MCF 10A (cell line): ENCODE measurements around the gene ATP1A2. TPM values are rescaled to one million over a fixed set of nuclear protein-coding genes. Genes with fewer than 3 reads are reported as not detected.

Experiments
- BruUV-seq: library from RNA; stranded (reverse); fragments of 400-500 nt; replicated peaks from 2 replicates; lab custom pipeline; 2021; lab: Mats Ljungman, UMichigan
- CTCF ChIA-PET: fragments of 300-600 bp; sonication (Branson Sonifier 250); formaldehyde crosslinking; extraction: SDS; loops from one replicate; lab custom pipeline; 2021; ENCODE audit warnings: antibody characterized with exemption, inconsistent platforms; lab: Yijun Ruan, JAX
- POLR2A ChIA-PET: fragments of 300-600, 350-650 bp; sonication (Branson Sonifier 250); formaldehyde crosslinking; extraction: SDS; loops from one replicate; lab custom pipeline; 2020; ENCODE audit warnings: antibody characterized with exemption, inconsistent platforms; lab: Yijun Ruan, JAX
- DNase-seq: peaks from one replicate; pipeline ENCODE4 v3.0.0-alpha.2; 2018; ENCODE audit not compliant: unreplicated experiment
- H3K27ac Mint-ChIP-seq: one replicate; pipeline ENCODE4 v1.8.0; 2022; ENCODE audit warnings: mild to moderate bottlenecking, low read depth, mixed read lengths; ENCODE audit not compliant: unreplicated experiment
- H3K27me3 Mint-ChIP-seq: one replicate; pipeline ENCODE4 v1.8.0; 2022; ENCODE audit warnings: mixed read lengths; ENCODE audit not compliant: insufficient read depth, unreplicated experiment
- H3K36me3 Mint-ChIP-seq: one replicate; pipeline ENCODE4 v1.8.0; 2022; ENCODE audit warnings: mild to moderate bottlenecking, moderate library complexity, mixed read lengths; ENCODE audit not compliant: insufficient read depth, unreplicated experiment
- H3K4me1 Mint-ChIP-seq: one replicate; pipeline ENCODE4 v1.8.0; 2022; ENCODE audit warnings: mixed read lengths; ENCODE audit not compliant: insufficient read depth, unreplicated experiment
- H3K4me3 Mint-ChIP-seq: one replicate; pipeline ENCODE4 v1.8.0; 2022; ENCODE audit warnings: mild to moderate bottlenecking, moderate library complexity, mixed read lengths; ENCODE audit not compliant: unreplicated experiment
- H3K9me3 Mint-ChIP-seq: one replicate; pipeline ENCODE4 v1.8.0; 2022; ENCODE audit warnings: mixed read lengths; ENCODE audit not compliant: unreplicated experiment
- intact Hi-C: fragments of 100-400 bp; cut with micrococcal nuclease; formaldehyde crosslinking; loops from 2 replicates; pipeline ENCODE4 v1.14.1; 2022
- total RNA-seq: library from RNA; stranded (reverse); gene quantifications from 2 replicates; pipeline ENCODE4 v1.2.3, GENCODE V29; 2022
- TF ChIP-seq, protein P1 (sequence below): fragments of 200-600 bp; IDR thresholded peaks from one replicate; pipeline ENCODE4 v1.8.0; 2022; ENCODE audit warnings: antibody characterized with exemption, mild to moderate bottlenecking; ENCODE audit not compliant: unreplicated experiment

ATP1A2 gene
- total RNA-seq, 1 experiment from 2014 or later = not detected

DNA sequence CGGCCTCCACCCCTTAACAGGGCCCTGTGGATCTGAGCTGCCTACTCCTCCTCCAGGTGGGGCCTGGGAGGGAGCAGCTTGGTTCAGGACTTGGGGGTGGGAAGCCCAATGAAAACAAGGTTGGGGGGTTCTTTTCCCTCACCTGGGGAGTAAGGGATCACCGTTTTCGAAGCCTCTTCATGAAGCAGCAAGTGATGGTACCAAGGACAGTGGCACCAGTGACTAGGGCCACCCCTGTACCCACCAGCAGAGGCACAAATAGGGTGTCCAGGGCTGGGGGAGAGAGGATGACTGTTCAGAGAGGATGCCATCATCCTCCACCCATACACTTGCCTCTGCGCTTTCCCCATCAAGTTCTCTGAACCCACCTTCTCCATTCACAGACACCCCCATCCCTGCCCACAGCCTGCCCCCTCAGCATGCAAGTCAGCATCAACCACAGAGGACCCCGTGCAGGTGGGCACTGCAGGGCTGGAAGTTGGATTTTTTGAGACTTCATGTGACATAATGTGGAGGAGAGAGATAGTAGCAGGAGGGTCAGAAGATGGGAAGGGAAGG, 23.8 kb upstream of the ATP1A2 start:
- Mint-ChIP-seq H3K9me3 (no peaks in the 10 kb centered on the region), H3K4me1 (peaks cover 11% of the 10 kb centered on the region), H3K27me3 (no peaks in the 10 kb centered on the region), H3K27ac (peak overlapping the region; percentile 85), H3K36me3 (peaks cover 15% of the 10 kb centered on the region), H3K4me3 (no peak overlapping the region)
- no TSS peak for BruUV-seq
- ChIA-PET CTCF (interaction anchor here (0.5 to 37.7 kb wide), 4 partner anchors 33 to 875 kb away, joined by 3 to 1546 read pairs (median 4); partner anchors contain the start of genes KCNJ10 and KCNJ9), POLR2A (no interaction called here)
- TF ChIP-seq, protein P1, sequence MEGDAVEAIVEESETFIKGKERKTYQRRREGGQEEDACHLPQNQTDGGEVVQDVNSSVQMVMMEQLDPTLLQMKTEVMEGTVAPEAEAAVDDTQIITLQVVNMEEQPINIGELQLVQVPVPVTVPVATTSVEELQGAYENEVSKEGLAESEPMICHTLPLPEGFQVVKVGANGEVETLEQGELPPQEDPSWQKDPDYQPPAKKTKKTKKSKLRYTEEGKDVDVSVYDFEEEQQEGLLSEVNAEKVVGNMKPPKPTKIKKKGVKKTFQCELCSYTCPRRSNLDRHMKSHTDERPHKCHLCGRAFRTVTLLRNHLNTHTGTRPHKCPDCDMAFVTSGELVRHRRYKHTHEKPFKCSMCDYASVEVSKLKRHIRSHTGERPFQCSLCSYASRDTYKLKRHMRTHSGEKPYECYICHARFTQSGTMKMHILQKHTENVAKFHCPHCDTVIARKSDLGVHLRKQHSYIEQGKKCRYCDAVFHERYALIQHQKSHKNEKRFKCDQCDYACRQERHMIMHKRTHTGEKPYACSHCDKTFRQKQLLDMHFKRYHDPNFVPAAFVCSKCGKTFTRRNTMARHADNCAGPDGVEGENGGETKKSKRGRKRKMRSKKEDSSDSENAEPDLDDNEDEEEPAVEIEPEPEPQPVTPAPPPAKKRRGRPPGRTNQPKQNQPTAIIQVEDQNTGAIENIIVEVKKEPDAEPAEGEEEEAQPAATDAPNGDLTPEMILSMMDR = no peak
- intact Hi-C loops = no loop called here
- DNase-seq = no peak

- no TSS peak for BruUV-seq
- no peaks in the 10 kb centered on the region for H3K9me3 Mint-ChIP-seq
- TF ChIP-seq, protein P1 = no peak
- CTCF ChIA-PET = interaction anchor here (1.8 to 37.7 kb wide), 2 partner anchors 34 to 127 kb away, joined by 5 to 1546 read pairs; partner anchors contain the start of genes KCNJ10 and KCNJ9
- H3K27ac Mint-ChIP-seq = peak overlapping the region; percentile 85
- intact Hi-C loops = no loop called here
- no peak overlapping the region for H3K4me3 Mint-ChIP-seq
- POLR2A ChIA-PET = no interaction called here
- peaks cover 15% of the 10 kb centered on the region for H3K36me3 Mint-ChIP-seq
- DNase-seq = no peak
- no peaks in the 10 kb centered on the region for H3K27me3 Mint-ChIP-seq
- H3K4me1 Mint-ChIP-seq = peaks cover 19% of the 10 kb centered on the region
Measured at GRCh38 chr1:160092366-160093068, 23.0 kb upstream of the ATP1A2 start.

GRCh38 chr1:160093069-160093395, 22.5 kb upstream of the ATP1A2 start:
- intact Hi-C loops = no loop called here
- peaks cover 15% of the 10 kb centered on the region for H3K36me3 Mint-ChIP-seq
- peaks cover 23% of the 10 kb centered on the region for H3K4me1 Mint-ChIP-seq
- no TSS peak for BruUV-seq
- TF ChIP-seq, protein P1 = no peak
- no peaks in the 10 kb centered on the region for H3K9me3 Mint-ChIP-seq
- H3K4me3 Mint-ChIP-seq = no peak overlapping the region
- ChIA-PET CTCF (interaction anchor here (1.0 to 37.7 kb wide), 3 partner anchors 34 to 159 kb away, joined by 5 to 1546 read pairs (median 8); partner anchors contain the start of genes KCNJ10 and KCNJ9), POLR2A (interaction anchor here (6.3 kb wide), 1 partner anchor 61 kb away, joined by 70 read pairs; the partner anchor contains the start of gene PIGM)
- no peak overlapping the region for H3K27ac Mint-ChIP-seq
- no peak for DNase-seq
- H3K27me3 Mint-ChIP-seq = no peaks in the 10 kb centered on the region

- no peak for DNase-seq
- Mint-ChIP-seq H3K9me3 (no peaks in the 10 kb centered on the region), H3K27me3 (no peaks in the 10 kb centered on the region), H3K4me3 (no peak overlapping the region), H3K36me3 (peaks cover 15% of the 10 kb centered on the region), H3K27ac (no peak overlapping the region), H3K4me1 (peaks cover 23% of the 10 kb centered on the region)
- ChIA-PET POLR2A (interaction anchor here (0.6 to 6.3 kb wide), 3 partner anchors 8 to 113 kb away, joined by 4 to 70 read pairs (median 15); partner anchors contain the start of gene PIGM), CTCF (interaction anchor here (0.8 to 37.7 kb wide), 7 partner anchors 8 to 198 kb away, joined by 3 to 1546 read pairs (median 8); partner anchors contain the start of genes CASQ1, KCNJ10 and KCNJ9)
- BruUV-seq = no TSS peak
- intact Hi-C loops = no loop called here
- TF ChIP-seq, protein P1 = no peak
Measured at GRCh38 chr1:160093624-160094290, 21.8 kb upstream of the ATP1A2 start.
